NB4 (cell line): ENCODE data around the gene HOXD1.

Experiments used
- DNase-seq: peaks from one replicate; pipeline ENCODE4 v3.0.0; 2010; ENCODE audit warnings: low read depth
- H3K4me3 ChIP-seq: one replicate; pipeline ENCODE4 v1.5.1; 2011; ENCODE audit warnings: mild to moderate bottlenecking, low read depth, low read length, moderate library complexity
- CTCF ChIP-seq: IDR thresholded peaks from one replicate; pipeline ENCODE4 v1.5.1; 2012; ENCODE audit warnings: low read depth, low read length
- MAX ChIP-seq: IDR thresholded peaks from 2 replicates; pipeline ENCODE4 v1.6.1; 2011; ENCODE audit warnings: low read depth, low read length
- MYC ChIP-seq: IDR thresholded peaks from 2 replicates; pipeline ENCODE4 v1.6.1; 2011; ENCODE audit warnings: low read depth, low read length
- POLR2A ChIP-seq: IDR thresholded peaks from 2 replicates; pipeline ENCODE4 v1.6.1; 2011; ENCODE audit warnings: mild to moderate bottlenecking; ENCODE audit not compliant: insufficient read length; ENCODE audit errors: extremely low read depth

Gene HOXD1

GRCh38 chr2:176187200-176187898, 1.1 kb upstream of the HOXD1 start:
- no peak for DNase-seq
- TF ChIP-seq MYC (no peak), CTCF (no peak), MAX (no peak), POLR2A (no peak)
- no peak overlapping the region for H3K4me3 ChIP-seq

GRCh38 chr2:176188774-176189680, 559 bp downstream of the HOXD1 start:
- TF ChIP-seq POLR2A (no peak), CTCF (no peak), MAX (no peak), MYC (no peak)
- H3K4me3 ChIP-seq: no peak overlapping the region
- DNase-seq: no peak

GRCh38 chr2:176189681-176190641, 1.5 kb downstream of the HOXD1 start:
- peak; percentile 16 for DNase-seq
- no peak overlapping the region for H3K4me3 ChIP-seq
- no peak for TF ChIP-seq CTCF
- no peak for TF ChIP-seq MAX
- no peak for TF ChIP-seq POLR2A
- TF ChIP-seq MYC: no peak

- no peak for TF ChIP-seq CTCF
- TF ChIP-seq MYC: no peak
- no peak for TF ChIP-seq MAX
- TF ChIP-seq POLR2A: no peak
- DNase-seq: no peak
- H3K4me3 ChIP-seq: no peak overlapping the region
These were observed 3.9 kb downstream of the HOXD1 start for GRCh38 chr2:176192351-176192750.

- DNase-seq: no peak
- TF ChIP-seq CTCF: no peak
- TF ChIP-seq POLR2A: no peak
- TF ChIP-seq MAX: no peak
- TF ChIP-seq MYC: no peak
- no peak overlapping the region for H3K4me3 ChIP-seq
These were observed 4.6 kb downstream of the HOXD1 start for GRCh38 chr2:176193048-176193447.
